OCI-LY7 (cell line): ENCODE data around the gene APPL2.

Source experiments
- CTCF ChIP-seq: fragments of 200-600 bp; sonication (generic); conservative IDR thresholded peaks from 2 replicates; pipeline ENCODE4 v1.5.1; 2014; ENCODE audit warnings: mild to moderate bottlenecking, antibody characterized with exemption, low read length, moderate library complexity, mixed read lengths
- EZH2phosphoT487 ChIP-seq: fragments of 200-600 bp; sonication (generic); IDR thresholded peaks from 2 replicates; pipeline ENCODE4 v1.6.1; 2018; ENCODE audit warnings: low read depth, borderline replicate concordance, mild to moderate bottlenecking, mixed run types, antibody characterized with exemption, low read length, moderate library complexity, mixed read lengths

- TF ChIP-seq CTCF (no peak), EZH2phosphoT487 (no peak)
Measured at GRCh38 chr12:105261010-105261409, 25.0 kb upstream of the APPL2 start.
